Testis (tissue), 3 donors: ENCODE data around the gene TFAP2C. TPM values are rescaled to one million over a fixed set of nuclear protein-coding genes. Genes with fewer than 3 reads are reported as not detected.

Source experiments
- DNase-seq: peaks from one replicate; pipeline ENCODE4 v3.0.0-alpha.2; 2019
- H3K27ac ChIP-seq, 2 donors: fragments of 200-600 bp; sonication (generic); one replicate each; pipeline ENCODE4 v1.5.1; 2019
- H3K27me3 ChIP-seq: fragments of 200-600 bp; sonication (generic); one replicate; pipeline ENCODE4 v1.5.1; 2019
- H3K36me3 ChIP-seq: fragments of 200-600 bp; sonication (generic); one replicate; pipeline ENCODE4 v1.5.1; 2017; ENCODE audit warnings: low read depth; ENCODE audit errors: missing control alignments
- H3K4me1 ChIP-seq: fragments of 200-600 bp; sonication (generic); one replicate; pipeline ENCODE4 v1.5.1; 2019
- H3K4me3 ChIP-seq, 2 donors: fragments of 200-600 bp; sonication (generic); one replicate each; pipeline ENCODE4 v1.5.1; 2017 to 2019
- H3K9me3 ChIP-seq: fragments of 200-600 bp; sonication (generic); one replicate; pipeline ENCODE4 v1.5.1; 2017
- POLR2A ChIP-seq: fragments of 450-650 bp; IDR thresholded peaks from one replicate; pipeline ENCODE4 v1.6.1; 2017; ENCODE audit warnings: antibody characterized with exemption, mild to moderate bottlenecking, moderate library complexity
- WGBS, 2 donors: methylation state at CpG; one replicate each; pipeline ENCODE4 v1.1.5; 2018; 5-methylcytosine and 5-hydroxymethylcytosine counted together
- intact Hi-C: fragments of 100-400 bp; cut with DNase I; formaldehyde crosslinking; loops from one replicate; pipeline ENCODE4 v1.15.1; 2023; ENCODE audit warnings: low total_unique reads
- polyA plus RNA-seq: library from polyadenylated mRNA; stranded (reverse); fragments of 350-450 nt; fragmentation: Illumina TruSeq; extraction: RNeasy Lipid Tissue Mini Kit (QIAGEN cat#74804); gene quantifications from one replicate; pipeline ENCODE4 v1.2.3, GENCODE V29; 2014; ENCODE audit warnings: low read depth, low replicate concordance; ENCODE audit not compliant: insufficient read depth
- total RNA-seq, 2 donors: library from RNA; depleted of rRNA; stranded (reverse); fragments of >200 nt; gene quantifications; one replicate each; pipeline ENCODE4 v1.2.3, GENCODE V29; 2016
- TF ChIP-seq, protein P1 (sequence below), 3 experiments: fragments of 450-650 bp in 2 of 3; fragments of 200-600 bp in 1 of 3; sonication (generic) in 1 of 3; IDR thresholded peaks; one replicate each; pipeline ENCODE4 v1.5.1; 2016 to 2019; ENCODE audit warnings: antibody characterized with exemption in 3 of 3, mild to moderate bottlenecking in 2 of 3, moderate library complexity in 1 of 3

The TFAP2C gene
- total and polyA plus RNA-seq, 3 donors from 2014 or later: 1.3 to 1.9 (median 1.4) TPM

DNA sequence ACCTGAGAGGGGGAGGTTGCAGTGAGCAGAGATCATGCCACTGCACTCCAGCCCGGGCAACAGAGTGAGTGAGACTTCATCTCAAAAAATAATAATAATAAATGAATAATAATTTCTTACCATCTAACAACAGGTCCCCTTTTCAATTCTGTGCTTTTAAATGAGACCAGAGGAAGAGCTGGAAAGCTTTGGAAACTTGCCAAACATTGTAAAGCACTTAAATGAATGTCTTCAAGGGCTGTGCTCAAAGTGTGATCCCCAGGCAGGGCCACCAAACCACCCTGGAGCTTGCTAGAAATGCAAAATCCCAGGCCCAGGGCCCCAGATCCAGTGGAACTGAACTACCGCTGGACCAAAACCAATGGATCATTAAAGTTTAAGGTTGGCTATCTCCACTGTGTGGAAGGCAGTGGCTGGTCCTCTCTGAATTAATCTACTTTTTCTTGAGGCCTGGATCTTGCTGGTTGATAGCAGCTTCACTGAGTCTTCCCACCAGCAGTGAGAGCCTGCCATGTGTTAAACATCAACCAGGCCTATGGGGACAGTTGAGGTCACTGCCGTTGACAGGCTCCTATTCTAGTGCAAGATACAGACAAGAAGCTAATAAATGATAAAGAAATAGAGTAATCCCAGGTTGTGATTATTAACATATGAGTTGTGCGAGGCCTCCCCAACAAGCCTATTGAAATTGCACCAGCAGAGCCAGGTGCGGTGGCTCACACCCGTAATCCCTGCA lies 23.7 kb upstream of the TFAP2C start:
- no peak for TF ChIP-seq POLR2A
- no peak overlapping the region for H3K27ac ChIP-seq

DNA sequence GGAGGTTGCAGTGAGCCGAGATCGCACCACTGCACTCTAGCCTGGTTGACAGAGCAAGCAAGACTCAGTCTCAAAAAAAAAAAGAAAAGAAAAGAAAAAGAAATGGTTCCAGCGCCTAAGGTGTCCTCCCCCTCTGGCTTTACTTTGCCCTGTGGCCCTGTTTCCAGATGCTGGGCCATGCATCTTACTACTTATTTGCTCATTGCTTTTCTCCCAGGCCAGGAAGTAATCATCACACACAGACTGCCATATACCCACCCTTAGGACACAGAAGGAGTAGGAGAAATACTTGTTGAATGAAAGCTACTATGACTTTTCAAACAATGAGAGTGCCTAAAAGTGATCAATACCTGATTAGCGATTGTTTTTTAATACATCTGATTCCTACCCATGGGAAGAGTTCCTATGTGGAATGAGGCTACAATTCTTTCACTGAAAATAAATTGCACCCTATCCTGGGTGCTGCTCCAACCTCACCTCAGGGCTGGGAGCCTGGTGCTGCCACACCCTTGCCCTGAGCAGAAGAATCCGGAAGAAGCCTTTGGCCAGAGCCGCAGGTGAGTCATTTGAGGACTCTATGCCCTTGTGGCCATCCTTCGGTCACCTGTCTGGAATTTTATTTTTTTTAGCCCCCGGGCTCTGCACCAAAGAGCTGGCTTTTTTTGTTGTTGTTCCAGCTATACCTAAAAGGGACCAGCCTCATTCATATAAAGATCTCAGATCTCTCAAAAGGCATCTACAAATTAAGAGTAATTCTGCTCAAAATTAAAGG lies 22.7 kb upstream of the TFAP2C start:
- intact Hi-C loops: no loop called here
- TF ChIP-seq, protein P1, sequence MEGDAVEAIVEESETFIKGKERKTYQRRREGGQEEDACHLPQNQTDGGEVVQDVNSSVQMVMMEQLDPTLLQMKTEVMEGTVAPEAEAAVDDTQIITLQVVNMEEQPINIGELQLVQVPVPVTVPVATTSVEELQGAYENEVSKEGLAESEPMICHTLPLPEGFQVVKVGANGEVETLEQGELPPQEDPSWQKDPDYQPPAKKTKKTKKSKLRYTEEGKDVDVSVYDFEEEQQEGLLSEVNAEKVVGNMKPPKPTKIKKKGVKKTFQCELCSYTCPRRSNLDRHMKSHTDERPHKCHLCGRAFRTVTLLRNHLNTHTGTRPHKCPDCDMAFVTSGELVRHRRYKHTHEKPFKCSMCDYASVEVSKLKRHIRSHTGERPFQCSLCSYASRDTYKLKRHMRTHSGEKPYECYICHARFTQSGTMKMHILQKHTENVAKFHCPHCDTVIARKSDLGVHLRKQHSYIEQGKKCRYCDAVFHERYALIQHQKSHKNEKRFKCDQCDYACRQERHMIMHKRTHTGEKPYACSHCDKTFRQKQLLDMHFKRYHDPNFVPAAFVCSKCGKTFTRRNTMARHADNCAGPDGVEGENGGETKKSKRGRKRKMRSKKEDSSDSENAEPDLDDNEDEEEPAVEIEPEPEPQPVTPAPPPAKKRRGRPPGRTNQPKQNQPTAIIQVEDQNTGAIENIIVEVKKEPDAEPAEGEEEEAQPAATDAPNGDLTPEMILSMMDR (IDR thresholded peaks at IDR 0.05): no peak
- TF ChIP-seq POLR2A: no peak
- H3K27ac ChIP-seq: no peak overlapping the region
- no peaks in the 10 kb centered on the region for H3K4me1 ChIP-seq
- H3K27me3 ChIP-seq: no peaks in the 10 kb centered on the region
- no peaks in the 10 kb centered on the region for H3K36me3 ChIP-seq
- H3K9me3 ChIP-seq: no peaks in the 10 kb centered on the region
- WGBS, 2 donors: 90 to 96% methylated on average over 8 of the region's 8 CpGs
- DNase-seq: no peak
- no peak overlapping the region for H3K4me3 ChIP-seq

More for the DNA sequence above, 23.7 kb upstream of the TFAP2C start:
- Histone ChIP-seq H3K36me3 (no peaks in the 10 kb centered on the region), H3K4me3 (no peak overlapping the region), H3K9me3 (no peaks in the 10 kb centered on the region), H3K27me3 (no peaks in the 10 kb centered on the region), H3K4me1 (no peaks in the 10 kb centered on the region)
- no peak for DNase-seq
- intact Hi-C loops: no loop called here
- WGBS, 2 donors: 87 to 93% methylated on average over 6 of the region's 6 CpGs

DNA sequence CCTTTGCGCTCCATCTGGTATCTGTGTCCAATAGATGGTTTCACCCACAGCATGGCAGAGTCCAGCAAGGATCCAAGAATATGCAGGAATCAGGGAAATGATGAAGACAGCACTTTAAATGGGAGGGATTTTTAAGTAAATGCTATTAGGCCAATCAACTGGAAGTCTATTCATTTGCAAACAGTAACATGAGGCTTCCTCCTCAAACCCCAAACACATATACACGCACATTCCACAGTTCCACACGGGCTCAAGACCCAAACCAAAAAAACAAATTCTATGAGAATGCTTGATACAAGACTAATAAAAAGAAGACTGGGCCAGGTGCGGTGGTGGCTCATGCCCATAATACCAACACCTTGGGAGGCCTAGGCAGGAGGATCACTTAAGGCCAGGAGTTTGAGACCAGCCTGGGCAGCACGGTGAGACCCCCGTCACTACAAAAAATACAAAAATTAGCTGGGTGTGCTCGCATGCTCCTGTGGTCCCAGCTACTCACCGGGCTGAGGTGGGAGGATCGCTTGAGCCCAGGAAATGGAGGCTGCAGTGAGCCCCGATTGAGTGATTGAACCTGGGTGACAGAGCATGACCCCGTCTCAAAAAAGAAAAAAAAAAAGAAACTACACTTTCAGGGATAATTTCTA lies 21.9 kb upstream of the TFAP2C start:
- Histone ChIP-seq H3K27ac (no peak overlapping the region), H3K4me3 (no peak overlapping the region), H3K9me3 (no peaks in the 10 kb centered on the region), H3K27me3 (no peaks in the 10 kb centered on the region), H3K36me3 (no peaks in the 10 kb centered on the region), H3K4me1 (no peaks in the 10 kb centered on the region)
- WGBS, 2 donors: 83 to 88% methylated on average over 11 of the region's 11 CpGs
- DNase-seq: no peak
- intact Hi-C loops: no loop called here
- TF ChIP-seq, protein P1 (IDR thresholded peaks at IDR 0.05): no peak
- TF ChIP-seq POLR2A: no peak

DNA sequence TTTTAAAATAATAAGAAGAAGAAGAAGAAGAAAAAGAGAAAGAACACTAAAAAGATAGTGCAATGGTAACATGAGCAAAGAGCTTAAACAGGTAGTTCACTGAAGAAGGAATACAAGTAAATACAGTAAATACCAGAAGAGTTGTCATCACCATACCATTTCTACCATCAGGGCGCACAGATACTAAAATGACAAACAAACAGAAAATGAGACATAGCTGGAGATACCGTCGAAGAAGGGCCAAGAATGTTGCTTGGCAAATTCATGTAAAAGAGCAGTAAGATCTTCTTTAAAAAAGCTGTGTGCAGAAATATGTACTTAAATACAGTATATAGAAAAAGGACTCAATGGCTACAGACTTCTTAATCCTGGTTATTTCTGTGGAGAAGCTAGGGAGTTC lies 20.7 kb upstream of the TFAP2C start:
- H3K4me1 ChIP-seq: no peaks in the 10 kb centered on the region
- no peak for TF ChIP-seq POLR2A
- TF ChIP-seq, protein P1 (IDR thresholded peaks at IDR 0.05): no peak

DNA sequence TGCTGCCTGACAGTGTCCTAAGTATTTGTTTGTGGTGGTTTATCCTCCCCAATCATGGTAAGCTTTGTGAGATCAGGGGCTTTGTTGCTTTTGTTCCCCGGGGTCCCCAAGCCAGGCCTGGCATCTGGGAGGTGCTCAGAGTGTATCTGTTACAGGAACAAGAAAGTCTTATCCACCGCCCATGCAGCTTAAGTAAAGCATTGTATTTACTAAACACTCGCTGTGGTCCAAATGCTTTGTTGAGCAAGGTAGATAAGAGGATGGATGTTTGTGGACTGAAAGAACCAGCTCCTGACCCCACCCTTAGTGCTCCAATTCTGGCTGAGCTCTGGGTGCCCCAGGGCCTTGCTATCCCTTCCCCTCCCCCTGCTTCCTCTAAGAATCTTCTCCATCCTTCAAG lies 19.8 kb upstream of the TFAP2C start:
- Histone ChIP-seq H3K27ac (no peak overlapping the region), H3K9me3 (no peaks in the 10 kb centered on the region), H3K4me1 (no peaks in the 10 kb centered on the region), H3K36me3 (no peaks in the 10 kb centered on the region), H3K27me3 (no peaks in the 10 kb centered on the region), H3K4me3 (no peak overlapping the region)
- intact Hi-C loops: no loop called here
- WGBS, 2 donors: 84 to 90% methylated on average over 3 of the region's 3 CpGs
- no peak for DNase-seq
- TF ChIP-seq, protein P1 (IDR thresholded peaks at IDR 0.05): no peak
- no peak for TF ChIP-seq POLR2A

More for the DNA sequence above, 20.7 kb upstream of the TFAP2C start:
- no peak for DNase-seq
- no peaks in the 10 kb centered on the region for H3K27me3 ChIP-seq
- H3K36me3 ChIP-seq: no peaks in the 10 kb centered on the region
- no peak overlapping the region for H3K27ac ChIP-seq
- WGBS, 2 donors: 93 to 94% methylated on average over 3 of the region's 3 CpGs
- no peak overlapping the region for H3K4me3 ChIP-seq
- intact Hi-C loops: no loop called here
- H3K9me3 ChIP-seq: no peaks in the 10 kb centered on the region
